Measurements from ENCODE around the gene NDFIP2.

Gene NDFIP2

DNA sequence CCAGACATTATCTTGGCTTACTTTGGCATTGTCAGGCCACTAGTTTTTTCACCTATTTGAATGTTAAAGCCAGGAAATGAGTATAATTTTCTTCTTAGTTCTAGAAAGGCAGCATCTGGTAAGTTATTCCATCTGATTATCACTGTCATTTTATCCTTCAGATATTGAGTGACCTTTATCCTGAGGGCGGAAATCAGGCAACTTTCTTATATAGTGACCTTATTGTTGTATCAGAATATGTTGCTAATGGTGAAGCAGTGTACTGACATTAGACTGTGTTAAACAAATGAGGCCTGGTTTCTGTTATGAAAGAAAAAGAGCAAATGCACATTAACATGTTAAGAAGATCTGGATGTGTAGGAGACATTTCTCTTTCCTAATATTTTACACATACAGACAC is 5.4 kb upstream of the NDFIP2 start:
- TF ChIP-seq, protein P1, sequence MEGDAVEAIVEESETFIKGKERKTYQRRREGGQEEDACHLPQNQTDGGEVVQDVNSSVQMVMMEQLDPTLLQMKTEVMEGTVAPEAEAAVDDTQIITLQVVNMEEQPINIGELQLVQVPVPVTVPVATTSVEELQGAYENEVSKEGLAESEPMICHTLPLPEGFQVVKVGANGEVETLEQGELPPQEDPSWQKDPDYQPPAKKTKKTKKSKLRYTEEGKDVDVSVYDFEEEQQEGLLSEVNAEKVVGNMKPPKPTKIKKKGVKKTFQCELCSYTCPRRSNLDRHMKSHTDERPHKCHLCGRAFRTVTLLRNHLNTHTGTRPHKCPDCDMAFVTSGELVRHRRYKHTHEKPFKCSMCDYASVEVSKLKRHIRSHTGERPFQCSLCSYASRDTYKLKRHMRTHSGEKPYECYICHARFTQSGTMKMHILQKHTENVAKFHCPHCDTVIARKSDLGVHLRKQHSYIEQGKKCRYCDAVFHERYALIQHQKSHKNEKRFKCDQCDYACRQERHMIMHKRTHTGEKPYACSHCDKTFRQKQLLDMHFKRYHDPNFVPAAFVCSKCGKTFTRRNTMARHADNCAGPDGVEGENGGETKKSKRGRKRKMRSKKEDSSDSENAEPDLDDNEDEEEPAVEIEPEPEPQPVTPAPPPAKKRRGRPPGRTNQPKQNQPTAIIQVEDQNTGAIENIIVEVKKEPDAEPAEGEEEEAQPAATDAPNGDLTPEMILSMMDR (IDR thresholded peaks at IDR 0.05; ENCODE audit: control extremely low read depth, extremely low read depth, low read depth, missing control alignments): no peak
- ChIA-PET POLR2A (no interaction called here), CTCF (interaction anchor here (1.3 kb wide), 1 partner anchor 24 kb away, joined by 3 read pairs; no protein-coding TSS in a partner anchor)
- no peak for DNase-seq (ENCODE audit: extremely low spot score)

DNA sequence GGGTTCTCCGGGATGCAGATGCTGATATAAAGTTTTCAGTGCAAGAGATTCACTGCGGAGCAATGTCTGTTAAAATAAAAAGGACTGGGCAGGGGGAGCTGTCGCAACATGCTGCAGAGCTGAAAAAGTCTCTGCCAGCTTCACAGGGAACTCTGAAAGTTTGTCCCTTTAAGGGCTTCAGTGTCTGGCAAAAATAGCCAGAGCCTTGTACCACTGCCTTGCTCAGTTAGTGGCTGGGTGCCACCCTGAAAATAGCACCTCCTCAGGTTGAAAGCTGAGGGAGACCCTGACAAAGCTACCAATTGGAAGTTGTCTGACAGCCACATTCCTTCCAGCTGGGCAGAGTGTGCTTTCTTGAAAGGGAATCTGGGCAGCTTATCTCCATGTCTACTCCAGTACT is 3.0 kb upstream of the NDFIP2 start:
- no peak for DNase-seq (ENCODE audit: extremely low spot score)
- CTCF ChIA-PET: interaction anchor here (0.8 to 3.9 kb wide), 8 partner anchors 13 to 78 kb away, joined by 3 to 17 read pairs (median 4); no protein-coding TSS in a partner anchor
- POLR2A ChIA-PET: no interaction called here
- TF ChIP-seq, protein P1 (IDR thresholded peaks at IDR 0.05; ENCODE audit: control extremely low read depth, extremely low read depth, low read depth, missing control alignments): no peak

DNA sequence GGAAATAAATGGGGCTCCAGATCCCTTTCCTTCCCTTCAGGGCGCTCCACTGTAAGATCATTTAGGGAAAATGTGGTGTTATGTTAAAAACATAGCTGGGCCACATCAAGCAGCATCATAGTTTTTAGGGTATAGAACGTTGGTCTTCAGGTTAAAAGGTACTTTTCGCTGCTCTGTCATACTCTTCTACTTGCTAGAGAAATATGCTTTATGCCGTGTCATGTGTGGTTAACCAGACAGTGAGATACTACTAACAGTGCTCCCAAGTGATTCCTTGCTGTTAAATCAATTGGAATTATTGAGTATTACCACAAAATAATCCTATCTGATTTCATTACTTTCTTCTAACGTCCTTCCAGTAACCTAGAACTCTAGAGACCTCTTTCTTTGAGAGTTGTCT is 1.1 kb upstream of the NDFIP2 start:
- DNase-seq (ENCODE audit: extremely low spot score): no peak
- TF ChIP-seq, protein P1 (IDR thresholded peaks at IDR 0.05; ENCODE audit: control extremely low read depth, extremely low read depth, low read depth, missing control alignments): no peak
- CTCF ChIA-PET: interaction anchor here (0.8 to 3.9 kb wide), 5 partner anchors 8 to 56 kb away, joined by 3 to 17 read pairs (median 6); no protein-coding TSS in a partner anchor
- POLR2A ChIA-PET: no interaction called here

DNA sequence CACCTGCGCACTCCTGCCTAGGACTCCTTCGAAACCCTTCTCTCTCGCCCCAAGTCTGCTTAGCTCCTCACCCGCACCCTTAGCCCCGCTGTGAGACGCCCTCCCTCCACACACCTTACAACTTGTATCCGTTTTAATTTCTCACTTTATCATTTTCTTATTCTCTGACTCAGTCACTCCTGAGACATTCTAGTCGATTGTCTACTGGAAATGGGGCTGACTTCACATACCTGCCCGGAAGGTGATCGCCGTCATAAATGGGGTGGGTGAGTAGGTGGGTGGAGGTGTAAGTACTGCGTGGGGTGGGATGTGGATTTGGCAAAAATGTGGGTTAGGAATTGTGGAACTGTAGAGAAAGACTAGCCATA is 714 bp downstream of the NDFIP2 start:
- ChIA-PET POLR2A (no interaction called here), CTCF (interaction anchor here (1.0 to 2.4 kb wide), 15 partner anchors 8 to 90 kb away, joined by 3 to 15 read pairs (median 4); no protein-coding TSS in a partner anchor)
- TF ChIP-seq, protein P1 (IDR thresholded peaks at IDR 0.05; ENCODE audit: control extremely low read depth, extremely low read depth, low read depth, missing control alignments): no peak
- DNase-seq (ENCODE audit: extremely low spot score): peak; percentile 19

DNA sequence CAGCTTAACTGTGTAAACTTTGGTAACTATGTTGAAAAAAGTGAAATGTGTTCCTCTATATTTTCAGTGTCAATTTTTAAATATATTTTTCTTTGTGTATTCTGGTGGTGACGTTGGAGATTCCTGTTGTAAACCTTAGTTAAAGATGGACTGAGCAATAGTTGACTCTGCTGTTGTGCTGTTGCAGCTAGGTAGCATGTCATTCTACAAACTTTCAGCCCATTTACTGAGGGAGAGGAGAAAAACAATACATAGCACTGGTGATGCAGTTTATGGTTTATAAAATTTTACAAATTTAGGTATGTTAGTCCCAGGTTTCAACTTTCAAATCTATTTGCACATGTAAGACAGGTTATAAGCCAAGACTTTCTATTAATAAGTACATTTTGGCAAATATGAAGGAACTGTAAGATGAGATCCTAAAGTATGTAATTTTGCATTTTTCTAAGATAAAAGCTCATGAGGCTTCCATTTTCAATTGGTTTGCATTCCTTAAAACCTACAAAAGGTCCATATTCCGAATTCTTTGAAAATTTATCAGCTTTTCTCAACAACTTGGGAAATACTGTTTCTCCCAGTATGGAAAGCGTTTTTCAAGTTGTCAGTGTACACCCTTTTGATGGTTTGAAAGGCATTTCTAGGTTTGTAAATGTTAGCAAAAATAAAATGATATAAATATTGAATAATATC is 1.5 kb downstream of the NDFIP2 start:
- ChIA-PET POLR2A (no interaction called here), CTCF (interaction anchor here (1.2 to 2.9 kb wide), 5 partner anchors 10 to 59 kb away, joined by 3 to 18 read pairs (median 4); no protein-coding TSS in a partner anchor)
- DNase-seq (ENCODE audit: extremely low spot score): no peak
- TF ChIP-seq, protein P1 (IDR thresholded peaks at IDR 0.05; ENCODE audit: control extremely low read depth, extremely low read depth, low read depth, missing control alignments): no peak

DNA sequence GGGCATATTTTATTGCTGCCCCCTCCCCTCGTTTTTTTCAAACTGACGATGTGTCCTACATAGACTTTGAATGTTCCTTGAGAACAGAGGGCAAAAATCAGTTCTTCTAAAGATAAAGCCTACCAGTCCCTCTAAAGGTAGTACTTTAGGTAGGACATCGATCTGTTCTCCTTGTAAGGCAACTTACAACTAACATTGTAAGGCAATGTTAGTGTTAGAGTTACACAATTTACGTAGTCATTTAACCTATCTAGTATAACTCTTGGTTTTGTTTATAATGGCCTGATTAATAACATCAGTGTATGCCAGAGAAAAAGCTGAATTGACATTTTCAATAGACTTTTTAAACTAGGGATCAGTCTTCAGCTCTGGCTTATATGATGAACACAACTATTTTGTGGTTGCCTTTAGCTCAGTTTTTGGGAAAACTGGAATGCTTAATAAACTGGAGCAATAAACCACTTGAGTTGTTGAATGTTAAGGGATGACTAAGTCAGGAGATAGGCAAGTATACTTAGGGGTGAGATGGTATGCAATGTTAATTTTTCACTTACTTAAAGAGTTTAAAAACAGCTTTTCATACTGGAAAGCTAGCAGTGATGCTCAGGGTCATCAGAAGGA is 2.2 kb downstream of the NDFIP2 start:
- DNase-seq (ENCODE audit: extremely low spot score): no peak
- TF ChIP-seq, protein P1 (IDR thresholded peaks at IDR 0.05; ENCODE audit: control extremely low read depth, extremely low read depth, low read depth, missing control alignments): no peak
- CTCF ChIA-PET: interaction anchor here (0.7 to 2.9 kb wide), 8 partner anchors 11 to 61 kb away, joined by 3 to 18 read pairs (median 6); no protein-coding TSS in a partner anchor
- POLR2A ChIA-PET: interaction anchor here (1.4 kb wide), 1 partner anchor 9 kb away, joined by 3 read pairs; no protein-coding TSS in a partner anchor

Data from GM10248 (cell line).